ENCODE data around the gene KIAA1328. TPM values are rescaled to one million over a fixed set of nuclear protein-coding genes. Genes with fewer than 3 reads are reported as not detected.

KIAA1328 gene
- polyA plus RNA-seq, 3 donors from 2014 or later: 9.4 to 11.8 (median 10.2) TPM

- Mint-ChIP-seq H3K4me3 (no peak overlapping the region), H3K27me3 (ENCODE audit: low read depth in 3 of 3) (peaks cover 0 to 3% (median 1%) of the 10 kb centered on the region in 3 donors), H3K27ac (no peak overlapping the region), H3K36me3 (peaks cover 22 to 36% (median 30%) of the 10 kb centered on the region in 3 donors), H3K4me1 (no peaks in the 10 kb centered on the region), H3K9me3 (peaks cover 12 to 50% (median 19%) of the 10 kb centered on the region in 6 donors)
- DNase-seq: no peak
These were observed 256.4 kb downstream of the KIAA1328 start for GRCh38 chr18:37085362-37085761.

- no peak overlapping the region for H3K27ac Mint-ChIP-seq
- H3K4me3 Mint-ChIP-seq: no peak overlapping the region
- peaks cover 0 to 2% (median 1%) of the 10 kb centered on the region in 3 donors for H3K27me3 Mint-ChIP-seq (ENCODE audit: low read depth in 3 of 3)
- no peak for DNase-seq
- H3K9me3 Mint-ChIP-seq: peaks cover 16 to 73% (median 43%) of the 10 kb centered on the region in 6 donors
- H3K36me3 Mint-ChIP-seq: peaks cover 4 to 12% (median 5%) of the 10 kb centered on the region in 3 donors
- H3K4me1 Mint-ChIP-seq: no peaks in the 10 kb centered on the region
These were observed 279.0 kb downstream of the KIAA1328 start for GRCh38 chr18:37107748-37108522.

GRCh38 chr18:37122877-37123276, 293.9 kb downstream of the KIAA1328 start:
- Mint-ChIP-seq H3K9me3 (peaks cover 0 to 26% (median 6%) of the 10 kb centered on the region in 6 donors), H3K27me3 (ENCODE audit: low read depth in 3 of 3) (peaks cover 0 to 3% (median 2%) of the 10 kb centered on the region in 3 donors), H3K36me3 (peaks cover 0 to 7% (median 0%) of the 10 kb centered on the region in 3 donors), H3K27ac (no peak overlapping the region), H3K4me3 (no peak overlapping the region), H3K4me1 (no peaks in the 10 kb centered on the region)
- DNase-seq: no peak

GRCh38 chr18:37124516-37124915, 295.6 kb downstream of the KIAA1328 start:
- Mint-ChIP-seq H3K4me1 (no peaks in the 10 kb centered on the region), H3K36me3 (peaks cover 0 to 8% (median 0%) of the 10 kb centered on the region in 3 donors), H3K27ac (no peak overlapping the region), H3K9me3 (peaks cover 0 to 14% (median 6%) of the 10 kb centered on the region in 6 donors), H3K4me3 (no peak overlapping the region), H3K27me3 (ENCODE audit: low read depth in 3 of 3) (peaks cover 0 to 3% (median 0%) of the 10 kb centered on the region in 3 donors)
- no peak for DNase-seq

- no peaks in the 10 kb centered on the region for H3K4me1 Mint-ChIP-seq
- peaks cover 16 to 48% (median 24%) of the 10 kb centered on the region in 6 donors for H3K9me3 Mint-ChIP-seq
- no peak overlapping the region for H3K27ac Mint-ChIP-seq
- no peak for DNase-seq
- peaks cover 0 to 15% (median 9%) of the 10 kb centered on the region in 3 donors for H3K36me3 Mint-ChIP-seq
- peaks cover 0 to 2% (median 0%) of the 10 kb centered on the region in 3 donors for H3K27me3 Mint-ChIP-seq (ENCODE audit: low read depth in 3 of 3)
- no peak overlapping the region for H3K4me3 Mint-ChIP-seq
These were observed 306.2 kb downstream of the KIAA1328 start for GRCh38 chr18:37135177-37135576.

GRCh38 chr18:37138456-37138855, 309.5 kb downstream of the KIAA1328 start:
- no peak for DNase-seq
- Mint-ChIP-seq H3K27me3 (ENCODE audit: low read depth in 3 of 3) (peaks cover 0 to 2% (median 0%) of the 10 kb centered on the region in 3 donors), H3K4me1 (no peaks in the 10 kb centered on the region), H3K36me3 (peaks cover 0 to 9% (median 5%) of the 10 kb centered on the region in 3 donors), H3K9me3 (peaks cover 11 to 30% (median 17%) of the 10 kb centered on the region in 6 donors), H3K4me3 (no peak overlapping the region), H3K27ac (no peak overlapping the region)

- H3K4me3 Mint-ChIP-seq: no peak overlapping the region
- H3K27me3 Mint-ChIP-seq (ENCODE audit: low read depth in 3 of 3): peaks cover 0 to 2% (median 0%) of the 10 kb centered on the region in 3 donors
- H3K36me3 Mint-ChIP-seq: peaks cover 0 to 14% (median 5%) of the 10 kb centered on the region in 3 donors
- no peak for DNase-seq
- no peak overlapping the region for H3K27ac Mint-ChIP-seq
- H3K4me1 Mint-ChIP-seq: no peaks in the 10 kb centered on the region
- peaks cover 13 to 24% (median 15%) of the 10 kb centered on the region in 6 donors for H3K9me3 Mint-ChIP-seq
These were observed 310.9 kb downstream of the KIAA1328 start for GRCh38 chr18:37139876-37140275.

GRCh38 chr18:37144921-37145320, 316.0 kb downstream of the KIAA1328 start:
- Mint-ChIP-seq H3K36me3 (peaks cover 4 to 15% (median 5%) of the 10 kb centered on the region in 3 donors), H3K4me3 (no peak overlapping the region), H3K27ac (no peak overlapping the region), H3K9me3 (peaks cover 9 to 23% (median 13%) of the 10 kb centered on the region in 6 donors), H3K4me1 (no peaks in the 10 kb centered on the region), H3K27me3 (ENCODE audit: low read depth in 3 of 3) (peaks cover 0 to 2% (median 0%) of the 10 kb centered on the region in 3 donors)
- no peak for DNase-seq

- Mint-ChIP-seq H3K4me1 (no peaks in the 10 kb centered on the region), H3K9me3 (peaks cover 0 to 4% (median under 1%) of the 10 kb centered on the region in 6 donors)
- DNase-seq: no peak
These were observed 327.5 kb downstream of the KIAA1328 start for GRCh38 chr18:37156330-37156942.

GRCh38 chr18:37160038-37160820, 331.3 kb downstream of the KIAA1328 start:
- no peak for DNase-seq
- Mint-ChIP-seq H3K4me3 (no peak overlapping the region), H3K27ac (no peak overlapping the region), H3K36me3 (peaks cover 0 to 50% (median 25%) of the 10 kb centered on the region in 3 donors), H3K9me3 (peaks cover 0 to 2% (median 0%) of the 10 kb centered on the region in 6 donors), H3K27me3 (ENCODE audit: low read depth in 3 of 3) (no peaks in the 10 kb centered on the region), H3K4me1 (no peaks in the 10 kb centered on the region)

More at GRCh38 chr18:37156330-37156942, 327.5 kb downstream of the KIAA1328 start:
- Mint-ChIP-seq H3K36me3 (peaks cover 0 to 21% (median 4%) of the 10 kb centered on the region in 3 donors), H3K27me3 (ENCODE audit: low read depth in 3 of 3) (peaks cover 0 to 2% (median 0%) of the 10 kb centered on the region in 3 donors), H3K4me3 (no peak overlapping the region), H3K27ac (no peak overlapping the region)

- no peak for DNase-seq
- Mint-ChIP-seq H3K36me3 (peaks cover 5 to 50% (median 26%) of the 10 kb centered on the region in 3 donors), H3K27me3 (ENCODE audit: low read depth in 3 of 3) (no peaks in the 10 kb centered on the region), H3K4me3 (no peak overlapping the region), H3K4me1 (no peaks in the 10 kb centered on the region), H3K9me3 (peaks cover 0 to 2% (median 0%) of the 10 kb centered on the region in 6 donors), H3K27ac (no peak overlapping the region)
These were observed 332.6 kb downstream of the KIAA1328 start for GRCh38 chr18:37161491-37161890.

- DNase-seq: no peak
- Mint-ChIP-seq H3K36me3 (peaks cover 5 to 50% (median 30%) of the 10 kb centered on the region in 3 donors), H3K27me3 (ENCODE audit: low read depth in 3 of 3) (no peaks in the 10 kb centered on the region), H3K4me3 (no peak overlapping the region), H3K4me1 (no peaks in the 10 kb centered on the region), H3K9me3 (peaks cover 0 to 2% (median 0%) of the 10 kb centered on the region in 6 donors), H3K27ac (no peak overlapping the region)
These were observed 333.6 kb downstream of the KIAA1328 start for GRCh38 chr18:37162551-37162950.

- DNase-seq: no peak
- Mint-ChIP-seq H3K4me3 (no peak overlapping the region), H3K27me3 (ENCODE audit: low read depth in 3 of 3) (no peaks in the 10 kb centered on the region), H3K36me3 (peaks cover 5 to 49% (median 36%) of the 10 kb centered on the region in 3 donors), H3K4me1 (no peaks in the 10 kb centered on the region), H3K27ac (no peak overlapping the region), H3K9me3 (peaks cover 0 to 2% (median 0%) of the 10 kb centered on the region in 6 donors)
These were observed 334.2 kb downstream of the KIAA1328 start for GRCh38 chr18:37163119-37163518.
